ENCODE data around the gene SLC7A10. TPM values are rescaled to one million over a fixed set of nuclear protein-coding genes. Genes with fewer than 3 reads are reported as not detected.

Gene SLC7A10
- total RNA-seq, 1 donor from 2014 or later, result 1.4 TPM

GRCh38 chr19:33259539-33259938 lies 33.9 kb upstream of the SLC7A10 start:
- Mint-ChIP-seq H3K36me3 (ENCODE audit: low read depth) (no peaks in the 10 kb centered on the region), H3K27ac (ENCODE audit: unreplicated experiment) (no peak overlapping the region), H3K4me1 (no peaks in the 10 kb centered on the region), H3K4me3 (no peak overlapping the region), H3K9me3 (no peaks in the 10 kb centered on the region), H3K27me3 (ENCODE audit: low read depth) (no peaks in the 10 kb centered on the region)
- DNase-seq (ENCODE audit: low read depth, low spot score), result no peak
- no peak for TF ChIP-seq CTCF (conservative IDR thresholded peaks at IDR 0.05)

- DNase-seq (ENCODE audit: low read depth, low spot score), result no peak
- Mint-ChIP-seq H3K4me1 (no peaks in the 10 kb centered on the region), H3K9me3 (no peaks in the 10 kb centered on the region), H3K27me3 (ENCODE audit: low read depth) (no peaks in the 10 kb centered on the region), H3K36me3 (ENCODE audit: low read depth) (no peaks in the 10 kb centered on the region), H3K4me3 (no peak overlapping the region), H3K27ac (ENCODE audit: unreplicated experiment) (no peak overlapping the region)
- no peak for TF ChIP-seq CTCF (conservative IDR thresholded peaks at IDR 0.05)
Observed at GRCh38 chr19:33257828-33258227, 32.2 kb upstream of the SLC7A10 start.

- Mint-ChIP-seq H3K36me3 (ENCODE audit: low read depth) (no peaks in the 10 kb centered on the region), H3K4me3 (no peak overlapping the region), H3K9me3 (no peaks in the 10 kb centered on the region), H3K27ac (ENCODE audit: unreplicated experiment) (peak overlapping the region; percentile 62), H3K27me3 (ENCODE audit: low read depth) (no peaks in the 10 kb centered on the region), H3K4me1 (no peaks in the 10 kb centered on the region)
- DNase-seq (ENCODE audit: low read depth, low spot score), result no peak
- TF ChIP-seq CTCF (conservative IDR thresholded peaks at IDR 0.05), result no peak
Observed at GRCh38 chr19:33256261-33256660, 30.6 kb upstream of the SLC7A10 start.

GRCh38 chr19:33255781-33256180 lies 30.1 kb upstream of the SLC7A10 start:
- H3K27me3 Mint-ChIP-seq (ENCODE audit: low read depth), result no peaks in the 10 kb centered on the region
- DNase-seq (ENCODE audit: low read depth, low spot score), result no peak
- H3K27ac Mint-ChIP-seq (ENCODE audit: unreplicated experiment), result no peak overlapping the region
- TF ChIP-seq CTCF (conservative IDR thresholded peaks at IDR 0.05), result no peak
- H3K4me3 Mint-ChIP-seq, result no peak overlapping the region
- H3K4me1 Mint-ChIP-seq, result no peaks in the 10 kb centered on the region
- H3K9me3 Mint-ChIP-seq, result no peaks in the 10 kb centered on the region
- no peaks in the 10 kb centered on the region for H3K36me3 Mint-ChIP-seq (ENCODE audit: low read depth)

GRCh38 chr19:33254245-33254824 lies 28.7 kb upstream of the SLC7A10 start:
- Mint-ChIP-seq H3K36me3 (ENCODE audit: low read depth) (no peaks in the 10 kb centered on the region), H3K9me3 (no peaks in the 10 kb centered on the region), H3K4me1 (no peaks in the 10 kb centered on the region), H3K27me3 (ENCODE audit: low read depth) (no peaks in the 10 kb centered on the region), H3K4me3 (no peak overlapping the region), H3K27ac (ENCODE audit: unreplicated experiment) (no peak overlapping the region)
- TF ChIP-seq CTCF (conservative IDR thresholded peaks at IDR 0.05), result no peak
- no peak for DNase-seq (ENCODE audit: low read depth, low spot score)

All from neural crest cell (in vitro differentiated cells).